Activated CD4-positive, alpha-beta T cell treated with anti-CD3 and anti-CD28 coated beads for 24 hours (primary cell): Measurements from ENCODE around the gene TMEM59.
"Not testable (repeated sequence)": the region's sequence is repeated elsewhere in the genome, so short reads cannot be mapped to it uniquely, and the experiment has no call there.

Experiments
- DNase-seq, 2 donors: peaks; one replicate each; pipeline ENCODE4 v3.0.0-alpha.2; 2020; ENCODE audit warnings: low read depth in 2 of 2

TMEM59 gene

DNA sequence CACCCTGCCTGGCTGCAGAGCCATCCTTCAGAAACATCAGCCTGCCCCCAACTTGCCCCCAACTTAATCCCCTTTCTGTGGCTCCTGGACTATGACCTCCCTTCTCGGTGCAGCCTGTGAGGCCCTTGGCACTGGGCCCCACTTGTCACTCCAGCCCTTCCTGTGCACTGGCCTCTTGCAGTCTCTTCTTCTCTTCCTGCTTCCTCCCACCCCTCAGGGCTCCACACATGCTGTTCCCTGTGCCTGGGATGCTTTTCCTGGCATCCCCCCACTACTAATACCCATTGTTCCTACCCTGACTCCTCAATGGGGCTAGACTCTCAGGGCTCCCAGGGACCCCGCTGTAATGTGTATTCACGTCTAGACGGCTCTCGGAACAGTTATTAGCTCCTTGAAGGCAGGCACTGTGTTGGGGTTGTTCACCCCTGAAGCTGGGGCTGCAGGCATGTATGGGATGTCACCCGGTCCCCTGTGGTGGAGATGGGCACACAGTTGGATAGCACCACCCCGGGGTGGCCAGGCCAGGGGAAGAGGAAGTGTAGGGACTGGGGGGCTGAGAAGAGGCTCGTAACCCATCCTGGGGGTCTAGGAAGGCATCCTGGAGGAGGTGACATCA lies 39.5 kb downstream of the TMEM59 start:
- DNase-seq = no peak

DNA sequence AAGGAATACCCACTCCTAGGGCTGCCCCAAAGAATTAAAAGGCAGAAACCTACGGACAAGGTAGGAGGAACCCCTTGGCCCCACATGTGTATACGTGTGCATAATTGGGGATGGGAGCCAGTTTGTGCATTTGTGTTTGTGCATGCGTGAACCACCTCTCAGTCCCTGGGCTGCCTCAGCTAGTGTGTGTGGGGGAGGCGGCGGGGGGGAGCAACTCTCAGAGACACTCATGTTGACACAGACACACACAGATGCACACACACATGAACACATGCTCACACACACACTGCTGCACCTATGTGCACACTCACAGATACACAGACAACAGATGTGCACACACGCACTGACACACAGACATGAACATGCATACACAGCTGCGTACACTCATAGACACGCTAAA lies 40.1 kb downstream of the TMEM59 start:
- DNase-seq = no peak

DNA sequence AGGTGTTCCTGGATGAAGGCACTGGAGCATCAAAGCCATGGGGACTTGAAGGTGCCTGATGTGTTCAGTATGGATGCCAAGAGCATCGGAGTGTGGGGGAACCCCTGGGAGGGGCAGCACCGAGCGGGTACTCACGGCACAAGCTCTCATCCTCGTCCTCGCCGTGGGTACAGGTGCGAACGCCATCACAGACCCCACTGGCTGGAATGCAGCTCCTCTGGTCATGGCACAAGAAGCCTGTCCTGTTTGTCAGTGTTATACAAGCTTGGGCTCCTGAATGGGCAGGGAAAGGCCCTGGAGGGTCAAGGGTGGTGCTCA lies 41.0 kb downstream of the TMEM59 start:
- DNase-seq = no peak

DNA sequence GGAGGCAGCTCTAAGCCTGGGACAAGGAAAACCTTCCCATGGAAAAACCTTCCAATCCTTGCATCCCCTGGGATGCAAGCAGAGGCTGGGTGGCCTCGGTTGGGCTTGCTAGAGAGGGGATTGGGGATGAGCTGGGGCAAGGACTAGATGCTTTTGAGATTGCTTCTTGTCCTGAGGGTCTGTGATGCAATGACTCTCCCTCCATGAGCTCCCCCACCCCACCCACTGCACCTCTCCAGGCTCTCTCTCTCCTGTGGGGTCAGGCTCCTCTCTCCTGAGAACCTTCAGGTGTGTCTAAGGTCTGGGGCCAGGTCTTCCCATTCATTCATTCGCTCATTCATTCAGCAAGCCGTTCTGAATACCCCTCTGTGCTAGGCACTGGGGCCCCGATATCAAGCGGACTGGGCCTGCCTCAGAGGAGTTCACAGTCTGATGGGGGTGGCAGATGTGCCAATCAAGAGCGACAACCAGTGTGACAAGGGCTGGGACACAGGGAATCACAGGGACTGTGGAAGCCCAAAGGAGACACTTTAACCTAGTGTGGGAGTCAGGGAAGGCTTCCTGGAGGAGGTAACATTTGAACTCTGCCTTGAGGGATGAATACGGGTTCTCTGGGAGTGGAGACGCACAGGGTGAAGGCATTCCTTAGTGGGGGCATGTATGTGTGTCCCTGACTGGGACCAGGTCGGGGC lies 41.5 kb downstream of the TMEM59 start:
- DNase-seq = no peak

DNA sequence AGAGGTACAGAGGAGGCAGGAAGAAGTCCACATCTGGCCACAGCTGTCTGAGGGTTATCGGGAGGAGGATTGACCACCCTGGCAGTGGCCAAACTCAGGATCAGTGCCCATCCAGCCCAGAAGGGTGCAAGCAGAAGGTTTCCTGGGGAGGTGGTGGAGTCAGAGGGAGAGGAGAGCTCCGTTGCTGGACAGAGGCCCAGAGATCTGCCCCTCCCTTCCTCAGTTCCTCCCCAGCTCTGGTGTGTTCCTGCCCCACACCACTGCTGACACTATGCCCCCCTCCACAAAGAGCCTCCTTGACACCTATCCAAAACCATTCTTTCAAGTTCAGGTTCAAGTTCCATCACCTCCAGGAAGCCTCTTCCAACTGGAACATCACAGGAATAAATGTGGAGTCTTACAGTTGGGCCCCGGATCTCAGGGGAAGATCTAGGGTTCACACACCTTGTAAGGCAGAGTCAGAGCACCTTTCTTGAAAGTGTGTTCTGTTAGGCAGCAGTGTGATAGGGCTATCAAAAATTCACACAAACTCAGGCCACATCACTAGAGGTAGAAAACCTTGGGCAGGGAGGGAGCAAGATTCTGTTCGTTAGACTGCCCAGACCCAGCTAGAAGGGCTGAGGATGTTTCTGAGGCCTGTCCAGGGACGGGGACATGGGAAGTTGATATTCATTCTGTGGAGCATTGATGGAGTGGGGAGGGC lies 42.4 kb downstream of the TMEM59 start:
- no peak for DNase-seq

DNA sequence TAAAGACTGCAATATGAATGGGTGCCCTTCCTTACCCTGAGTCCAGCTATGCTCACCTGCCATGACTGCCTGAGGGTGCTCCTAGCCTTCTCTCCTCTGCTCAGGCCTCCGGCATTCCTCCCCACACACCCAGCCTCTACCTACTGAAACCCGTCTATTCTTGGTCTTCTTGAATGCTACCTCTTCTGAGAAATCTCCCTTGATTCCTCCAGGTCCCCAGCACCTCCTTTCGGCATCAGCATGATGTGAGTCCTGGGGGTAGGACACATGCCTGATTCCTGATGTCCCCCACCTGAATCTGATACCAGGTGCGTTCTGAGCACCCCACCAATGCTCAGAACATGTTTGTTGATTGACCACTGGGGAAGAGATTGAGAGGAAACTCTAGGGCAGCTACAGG lies 43.6 kb downstream of the TMEM59 start:
- DNase-seq = no peak

DNA sequence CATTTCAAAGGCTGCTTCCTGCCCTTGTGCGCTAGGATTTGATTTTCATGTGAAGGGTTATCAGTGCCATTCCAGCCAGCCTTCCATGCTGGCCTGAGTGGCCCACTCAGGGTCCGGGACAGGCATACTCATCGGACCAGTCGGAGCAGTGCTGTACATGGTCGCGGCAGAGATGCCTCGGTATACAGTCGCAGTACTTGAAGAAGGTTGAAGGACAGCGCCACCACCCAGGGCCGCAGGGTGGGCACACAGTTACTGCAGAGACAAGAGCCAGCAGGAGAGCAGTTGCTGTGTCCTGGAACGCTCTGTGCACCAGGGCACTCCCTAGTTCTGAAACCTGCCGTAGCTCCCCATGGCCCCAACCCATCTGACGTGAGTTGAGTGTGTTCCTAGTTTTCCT lies 44.1 kb downstream of the TMEM59 start:
- DNase-seq = no peak

DNA sequence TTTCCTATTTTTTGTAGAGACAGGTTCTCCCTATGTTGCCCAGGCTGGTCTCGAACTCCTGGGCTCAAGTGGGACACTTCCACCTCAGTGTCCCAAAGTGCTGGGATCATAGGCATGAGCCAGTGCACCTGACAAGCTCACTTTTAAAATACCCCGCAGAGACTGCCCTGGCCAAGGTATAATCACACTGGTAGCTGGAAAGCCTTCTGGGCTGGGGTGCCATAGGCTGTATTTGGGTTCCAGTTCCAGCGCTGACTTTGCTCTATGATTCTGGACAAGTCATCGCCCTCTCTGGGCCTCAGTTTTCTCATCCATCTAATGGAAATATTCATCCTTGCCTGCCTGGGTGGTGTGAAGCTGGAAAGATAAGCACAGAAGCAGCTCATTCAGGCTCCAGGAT lies 45.4 kb downstream of the TMEM59 start:
- no peak for DNase-seq

DNA sequence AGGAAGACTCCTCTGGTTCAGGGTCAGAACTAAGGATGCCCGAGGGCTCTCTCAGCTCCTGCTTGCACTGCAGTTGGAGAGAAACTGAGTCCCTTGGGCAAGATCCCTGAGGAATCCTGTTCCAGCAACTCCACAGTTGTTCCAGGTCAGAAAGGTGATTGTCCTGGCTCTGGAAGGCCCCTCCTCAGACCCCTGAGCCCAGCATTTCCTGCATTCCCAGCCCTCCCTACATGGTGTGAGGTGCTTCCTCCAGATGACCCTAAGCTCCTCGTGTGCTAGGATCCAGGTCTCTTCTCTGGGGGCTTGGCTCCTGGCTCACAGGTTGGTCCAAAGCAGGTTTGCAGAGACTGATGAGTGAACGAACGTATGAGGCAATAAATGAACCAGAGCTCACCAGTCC lies 46.5 kb downstream of the TMEM59 start:
- DNase-seq = no peak

DNA sequence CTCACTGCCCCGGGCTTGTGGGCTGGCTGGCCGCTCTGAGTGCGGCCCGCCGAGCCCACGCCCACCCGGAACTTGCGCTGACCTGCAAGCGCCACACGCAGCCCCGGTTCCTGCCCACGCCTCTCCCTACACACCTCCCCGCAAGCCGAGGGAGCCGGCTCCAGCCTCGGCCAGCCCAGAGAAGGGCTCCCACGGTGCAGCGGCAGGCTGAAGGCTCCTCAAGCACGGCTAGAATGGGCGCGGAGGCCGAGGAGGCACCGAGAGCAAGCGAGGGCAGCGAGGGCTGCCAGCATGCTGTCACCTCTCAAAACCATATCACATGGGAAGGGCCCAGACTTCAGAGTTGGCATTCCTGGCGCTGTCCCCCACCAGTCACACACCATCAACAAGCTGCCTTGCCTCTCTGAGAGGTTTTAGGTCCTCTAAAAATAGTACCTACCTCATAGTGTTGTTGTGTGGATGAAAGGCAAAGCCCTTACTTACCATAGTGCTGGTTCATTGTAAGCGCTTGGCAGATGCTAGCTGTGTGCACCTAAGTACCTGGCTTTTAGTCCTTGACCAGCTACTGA lies 48.4 kb downstream of the TMEM59 start:
- no peak for DNase-seq

DNA sequence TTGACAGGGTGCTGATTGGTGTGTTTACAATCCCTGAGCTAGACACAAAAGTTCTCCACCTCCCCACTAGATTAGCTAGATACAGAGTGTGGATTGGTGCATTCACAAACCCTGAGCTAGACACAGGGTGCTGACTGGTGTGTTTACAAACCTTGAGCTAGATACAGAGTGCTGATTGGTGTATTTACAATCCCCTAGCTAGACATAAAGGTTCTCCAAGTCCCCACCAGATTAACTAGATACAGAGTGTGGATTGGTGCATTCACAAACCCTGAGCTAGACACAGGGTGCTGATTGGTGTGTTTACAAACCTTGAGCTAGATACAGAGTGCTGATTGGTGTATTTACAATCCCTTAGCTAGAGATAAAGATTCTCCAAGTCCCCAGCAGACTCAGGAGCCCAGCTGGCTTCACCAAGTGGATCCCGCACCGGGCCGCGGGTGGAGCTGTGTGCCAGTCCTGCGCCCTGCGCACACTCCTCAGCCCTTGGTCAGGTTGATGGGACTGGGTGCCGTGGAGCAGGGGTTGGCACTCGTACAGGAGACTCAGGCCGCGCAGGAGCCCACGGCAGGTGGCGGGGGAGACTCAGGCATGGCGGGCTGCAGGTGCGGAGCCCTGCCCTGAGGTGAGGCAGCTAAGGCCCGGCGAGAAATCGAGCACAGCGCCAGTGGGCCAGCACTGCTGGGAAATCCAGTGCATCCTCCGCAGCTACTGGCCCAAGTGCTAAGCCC lies 49.1 kb downstream of the TMEM59 start:
- not testable (repeated sequence) for DNase-seq

DNA sequence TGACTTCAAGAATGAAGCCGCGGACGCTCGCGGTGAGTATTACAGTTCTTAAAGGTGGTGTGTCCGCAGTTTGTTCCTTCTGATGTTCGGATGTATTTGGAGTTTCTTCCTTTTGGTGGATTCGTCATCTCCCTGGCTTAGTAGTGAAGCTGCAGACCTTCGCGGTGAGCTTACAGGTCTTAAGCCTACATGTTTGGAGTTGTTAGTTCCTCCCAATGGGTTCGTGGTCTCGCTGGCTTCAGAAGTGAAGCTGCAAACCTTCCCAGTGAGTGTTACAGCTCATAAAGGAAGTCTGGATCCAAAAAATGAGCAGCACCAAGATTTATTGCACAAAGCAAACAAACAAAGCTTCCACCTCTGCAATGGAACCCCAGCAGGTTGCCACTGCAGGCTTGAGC lies 49.8 kb downstream of the TMEM59 start:
- DNase-seq = no peak

DNA sequence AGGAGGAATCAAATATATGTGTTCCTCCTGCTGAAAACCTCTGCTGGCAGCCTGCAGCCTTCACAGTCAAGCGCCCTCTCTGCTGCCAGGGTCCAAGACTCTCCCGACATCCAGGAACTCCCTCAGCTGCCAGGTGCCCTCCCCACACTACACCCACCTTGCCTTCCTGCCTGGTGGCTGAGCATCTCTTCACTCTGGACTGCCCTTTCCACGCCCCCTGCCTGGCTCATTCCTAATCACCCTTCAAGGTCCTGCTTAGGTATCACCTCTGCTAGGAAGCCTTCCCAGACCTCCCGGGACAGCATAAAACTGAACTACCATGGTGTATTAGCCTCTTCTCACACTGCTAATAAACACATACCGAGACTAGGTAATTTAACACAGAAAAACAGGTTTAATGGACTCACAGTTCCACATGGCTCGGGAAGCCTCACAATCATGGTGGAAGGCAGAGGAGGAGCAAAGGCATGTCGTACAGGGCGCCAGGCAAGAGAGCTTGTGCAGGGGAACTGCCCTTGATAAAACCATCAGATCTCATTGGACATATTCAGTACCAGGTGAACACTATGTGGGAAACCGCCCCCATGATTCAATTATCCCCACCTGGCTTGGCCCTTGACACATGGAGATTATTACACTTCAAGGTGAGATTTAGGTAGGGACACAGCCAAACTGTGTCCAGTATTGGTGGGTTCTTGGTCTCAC lies 50.3 kb downstream of the TMEM59 start:
- no peak for DNase-seq

DNA sequence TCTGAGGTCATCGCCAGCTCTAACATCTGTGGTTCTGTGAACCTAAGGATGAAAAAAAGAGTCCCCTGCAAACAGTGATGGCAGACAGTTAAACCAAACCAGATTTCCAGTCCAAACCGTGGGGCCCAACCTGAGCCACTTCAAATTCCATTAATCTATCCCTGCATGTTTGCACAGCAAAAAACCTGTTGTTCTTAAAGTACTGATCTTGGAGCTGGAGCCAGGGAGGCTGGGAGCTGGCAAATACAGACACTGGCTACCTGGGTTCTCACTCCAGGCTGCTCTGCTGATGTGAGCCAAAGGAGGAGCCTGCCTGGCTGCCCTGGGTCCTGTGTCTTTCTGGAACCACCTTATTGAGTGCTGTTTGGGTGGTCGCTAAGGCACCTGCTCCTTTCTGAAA lies 51.4 kb downstream of the TMEM59 start:
- DNase-seq = no peak

DNA sequence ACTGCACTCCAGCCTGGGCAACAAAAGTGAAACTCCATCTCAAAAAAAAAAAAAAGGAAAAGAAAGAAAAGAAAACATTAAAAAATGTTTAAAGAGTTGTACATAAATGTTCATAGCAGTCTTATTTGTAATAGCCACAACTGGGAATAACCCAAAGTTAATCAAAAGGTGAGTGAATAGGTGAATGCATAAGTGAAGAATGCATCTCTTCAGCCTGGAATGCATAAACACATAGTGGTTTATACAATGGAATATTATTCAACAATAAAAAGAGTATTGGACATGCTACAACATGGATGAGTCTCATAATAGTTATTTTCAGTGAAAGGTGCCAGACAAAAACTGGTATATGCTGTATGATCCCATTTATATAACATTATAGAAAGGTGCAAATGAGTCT lies 53.1 kb downstream of the TMEM59 start:
- DNase-seq = no peak

DNA sequence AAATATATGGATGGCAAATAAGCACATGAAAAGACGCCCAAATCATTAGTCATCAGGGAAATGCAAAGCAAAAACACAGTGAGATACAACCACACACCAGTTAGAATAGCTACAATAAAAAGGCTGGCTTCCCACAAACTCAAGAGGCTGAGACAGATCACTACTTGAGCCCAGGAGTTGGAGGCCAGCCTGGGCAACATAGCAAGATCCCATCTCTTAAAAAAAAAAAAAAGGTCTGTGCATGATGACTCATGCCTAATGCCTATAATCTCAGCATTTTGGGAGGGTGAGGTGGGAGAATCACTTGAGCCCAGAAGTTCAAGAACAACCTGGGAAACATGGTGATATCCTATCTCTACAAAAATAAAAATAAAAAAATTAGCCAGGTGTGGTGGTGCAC lies 54.8 kb downstream of the TMEM59 start:
- no peak for DNase-seq

DNA sequence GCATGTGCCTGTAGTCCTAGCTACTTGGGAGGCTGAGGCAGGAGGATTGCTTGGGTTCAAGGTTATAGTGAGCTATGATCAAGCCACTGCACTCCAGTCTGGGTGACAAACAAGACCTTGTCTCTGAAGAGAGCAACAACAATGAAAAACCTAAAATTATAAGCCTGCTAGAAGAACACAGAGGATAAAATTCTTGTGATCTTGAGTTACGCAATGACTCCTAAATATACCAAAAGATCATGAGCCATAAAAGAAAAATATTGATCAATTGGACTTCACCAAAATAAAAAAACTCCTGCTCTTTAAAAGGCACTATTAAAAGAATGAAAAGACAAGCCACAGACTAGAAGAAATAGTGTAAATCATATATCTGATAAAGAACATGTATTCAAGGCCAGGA lies 57.3 kb downstream of the TMEM59 start:
- no peak for DNase-seq

DNA sequence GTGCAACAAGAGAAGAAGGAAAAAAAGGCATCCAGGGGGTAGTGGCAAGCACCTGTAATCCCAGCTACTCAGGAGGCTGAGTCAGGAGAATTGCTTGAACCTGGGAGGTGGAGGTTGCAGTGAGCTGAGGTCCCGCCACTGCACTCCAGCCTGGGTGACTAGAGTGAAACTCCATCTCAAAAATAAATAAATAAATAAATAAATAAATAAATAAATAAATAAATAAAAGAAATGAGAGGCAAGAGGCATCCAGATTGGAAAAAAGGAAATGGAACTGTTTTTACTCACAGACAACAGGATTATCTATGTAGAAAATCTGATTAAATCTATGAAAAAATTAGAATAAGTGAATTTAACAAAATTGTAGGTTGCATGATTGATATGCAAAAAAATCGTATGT lies 58.5 kb downstream of the TMEM59 start:
- DNase-seq = not testable (repeated sequence)

DNA sequence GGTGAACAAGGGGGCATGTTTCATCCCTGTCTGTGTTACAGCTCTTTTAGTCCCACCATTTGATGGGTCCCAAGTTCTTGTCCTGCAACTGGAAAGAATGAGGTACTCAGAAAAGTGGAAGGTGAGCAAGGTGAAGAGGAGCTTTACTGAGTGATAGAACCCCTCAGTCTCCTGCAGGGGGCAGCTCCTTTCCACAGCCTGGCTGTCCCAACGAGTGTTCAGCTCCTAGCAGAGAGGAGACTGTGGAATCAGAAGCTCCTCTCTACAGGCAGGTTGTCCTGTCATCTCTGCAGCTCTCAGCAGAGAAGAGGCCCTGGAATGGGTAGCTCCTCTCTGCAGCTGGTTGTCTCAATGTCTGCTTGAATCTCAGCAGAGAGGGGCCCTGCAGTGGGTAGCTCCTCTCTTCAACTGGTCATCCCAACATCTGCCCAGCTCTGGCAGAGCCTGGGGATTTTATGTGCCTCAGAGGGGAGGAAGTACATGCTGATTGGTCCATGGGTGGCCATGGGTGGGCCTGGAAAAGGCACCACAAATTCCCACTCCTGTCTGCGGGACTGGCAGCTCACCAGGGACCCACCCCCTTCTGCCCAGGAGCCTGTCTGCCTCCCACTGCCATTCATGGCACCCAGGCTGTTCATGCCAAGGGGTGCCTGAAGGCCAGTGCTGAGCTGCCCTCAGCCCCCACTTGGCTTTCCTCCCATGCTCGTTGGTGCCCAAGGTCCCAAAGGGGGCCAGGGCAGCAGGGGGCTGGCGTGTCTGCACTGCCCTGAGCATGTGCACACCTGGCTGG lies 60.7 kb downstream of the TMEM59 start:
- no peak for DNase-seq

DNA sequence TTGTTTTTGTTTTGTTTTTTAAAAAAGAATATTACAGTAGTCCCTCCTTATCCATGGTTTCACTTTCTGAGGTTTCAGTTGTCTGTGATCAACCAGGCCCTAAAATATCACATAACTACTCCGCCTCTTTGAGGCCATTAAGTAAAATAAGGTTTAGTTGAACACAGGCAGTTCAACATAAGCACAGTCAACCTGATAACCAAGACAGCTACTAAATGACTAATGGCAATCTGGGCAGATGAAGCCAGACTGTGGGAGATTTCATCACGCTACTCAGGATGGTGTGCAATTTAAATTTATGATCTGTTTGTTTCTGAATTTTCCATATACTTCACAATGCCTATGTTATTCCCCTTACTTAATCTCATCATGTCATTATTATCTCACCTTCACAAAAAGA lies 65.1 kb downstream of the TMEM59 start:
- DNase-seq = no peak

DNA sequence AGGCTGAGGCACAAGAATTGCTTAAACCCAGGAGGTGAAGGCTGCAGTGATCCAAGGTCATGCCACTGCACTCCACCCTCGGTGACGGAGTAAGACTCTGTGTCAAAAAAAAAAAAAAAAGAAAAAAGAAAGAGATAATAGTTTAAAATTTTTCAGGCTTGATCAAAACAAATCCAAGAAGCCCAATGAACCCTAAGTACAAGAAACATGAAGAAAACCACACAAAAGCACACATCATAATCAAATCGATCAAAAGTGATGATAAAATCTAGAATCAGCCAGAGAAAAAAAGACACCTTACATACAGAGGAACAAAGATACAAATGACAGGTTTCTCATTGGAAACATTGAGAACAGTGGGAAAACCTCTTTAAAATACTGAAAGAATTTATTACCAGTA lies 66.5 kb downstream of the TMEM59 start:
- no peak for DNase-seq
